ENCODE results near the gene PIGK.

DNA sequence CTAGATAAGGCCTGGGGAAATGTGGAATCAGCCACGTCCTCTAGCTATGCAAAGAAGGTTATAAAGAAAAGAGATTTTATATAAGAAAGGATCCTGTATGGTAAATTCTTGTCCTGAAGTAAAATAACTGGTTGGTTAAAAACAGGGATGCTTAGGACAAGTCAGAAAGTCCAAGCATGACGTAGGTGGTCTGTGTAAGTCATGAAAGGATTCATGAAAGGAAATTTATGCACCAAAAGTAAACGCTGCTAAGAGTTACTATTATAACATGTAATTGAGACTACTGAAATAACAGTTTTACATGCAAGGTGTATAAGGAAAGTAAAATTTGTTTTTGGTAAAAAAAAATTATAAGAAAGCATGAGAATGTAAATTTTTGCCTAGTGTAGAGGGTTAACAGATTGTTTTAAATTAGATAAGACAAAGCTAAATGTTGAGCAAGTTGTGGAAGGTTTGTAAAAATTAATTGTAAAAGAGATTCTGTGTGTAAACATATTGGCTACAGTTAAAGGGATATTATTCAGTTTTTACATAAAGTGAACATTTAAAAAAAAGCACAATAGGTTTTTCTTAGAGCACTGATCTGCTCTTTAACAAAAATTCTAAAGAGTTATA, 43.9 kb downstream of the PIGK start:
- TF ChIP-seq EGR1 (IDR thresholded peaks at IDR 0.05) (no peak), CREB1 (IDR thresholded peaks at IDR 0.05; ENCODE audit: low read depth) (no peak), ZBTB7A (IDR thresholded peaks at IDR 0.05; ENCODE audit: low read depth) (no peak), YY1 (IDR thresholded peaks at IDR 0.05; ENCODE audit: low read depth) (no peak), TEAD4 (IDR thresholded peaks at IDR 0.05) (no peak), TAF1 (IDR thresholded peaks at IDR 0.05; ENCODE audit: low read depth) (no peak), RAD21 (IDR thresholded peaks at IDR 0.05; ENCODE audit: low read depth) (no peak), CEBPB (IDR thresholded peaks at IDR 0.05) (no peak), NFIC (IDR thresholded peaks at IDR 0.05) (no peak), FOXM1 (IDR thresholded peaks at IDR 0.05; ENCODE audit: borderline replicate concordance, low read depth) (no peak)
- TF ChIP-seq, protein P1, sequence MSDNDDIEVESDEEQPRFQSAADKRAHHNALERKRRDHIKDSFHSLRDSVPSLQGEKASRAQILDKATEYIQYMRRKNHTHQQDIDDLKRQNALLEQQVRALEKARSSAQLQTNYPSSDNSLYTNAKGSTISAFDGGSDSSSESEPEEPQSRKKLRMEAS (IDR thresholded peaks at IDR 0.05), result no peak
- TF ChIP-seq, protein P2, sequence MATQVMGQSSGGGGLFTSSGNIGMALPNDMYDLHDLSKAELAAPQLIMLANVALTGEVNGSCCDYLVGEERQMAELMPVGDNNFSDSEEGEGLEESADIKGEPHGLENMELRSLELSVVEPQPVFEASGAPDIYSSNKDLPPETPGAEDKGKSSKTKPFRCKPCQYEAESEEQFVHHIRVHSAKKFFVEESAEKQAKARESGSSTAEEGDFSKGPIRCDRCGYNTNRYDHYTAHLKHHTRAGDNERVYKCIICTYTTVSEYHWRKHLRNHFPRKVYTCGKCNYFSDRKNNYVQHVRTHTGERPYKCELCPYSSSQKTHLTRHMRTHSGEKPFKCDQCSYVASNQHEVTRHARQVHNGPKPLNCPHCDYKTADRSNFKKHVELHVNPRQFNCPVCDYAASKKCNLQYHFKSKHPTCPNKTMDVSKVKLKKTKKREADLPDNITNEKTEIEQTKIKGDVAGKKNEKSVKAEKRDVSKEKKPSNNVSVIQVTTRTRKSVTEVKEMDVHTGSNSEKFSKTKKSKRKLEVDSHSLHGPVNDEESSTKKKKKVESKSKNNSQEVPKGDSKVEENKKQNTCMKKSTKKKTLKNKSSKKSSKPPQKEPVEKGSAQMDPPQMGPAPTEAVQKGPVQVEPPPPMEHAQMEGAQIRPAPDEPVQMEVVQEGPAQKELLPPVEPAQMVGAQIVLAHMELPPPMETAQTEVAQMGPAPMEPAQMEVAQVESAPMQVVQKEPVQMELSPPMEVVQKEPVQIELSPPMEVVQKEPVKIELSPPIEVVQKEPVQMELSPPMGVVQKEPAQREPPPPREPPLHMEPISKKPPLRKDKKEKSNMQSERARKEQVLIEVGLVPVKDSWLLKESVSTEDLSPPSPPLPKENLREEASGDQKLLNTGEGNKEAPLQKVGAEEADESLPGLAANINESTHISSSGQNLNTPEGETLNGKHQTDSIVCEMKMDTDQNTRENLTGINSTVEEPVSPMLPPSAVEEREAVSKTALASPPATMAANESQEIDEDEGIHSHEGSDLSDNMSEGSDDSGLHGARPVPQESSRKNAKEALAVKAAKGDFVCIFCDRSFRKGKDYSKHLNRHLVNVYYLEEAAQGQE (IDR thresholded peaks at IDR 0.05; ENCODE audit: low read depth), result no peak
- TF ChIP-seq, protein P3, sequence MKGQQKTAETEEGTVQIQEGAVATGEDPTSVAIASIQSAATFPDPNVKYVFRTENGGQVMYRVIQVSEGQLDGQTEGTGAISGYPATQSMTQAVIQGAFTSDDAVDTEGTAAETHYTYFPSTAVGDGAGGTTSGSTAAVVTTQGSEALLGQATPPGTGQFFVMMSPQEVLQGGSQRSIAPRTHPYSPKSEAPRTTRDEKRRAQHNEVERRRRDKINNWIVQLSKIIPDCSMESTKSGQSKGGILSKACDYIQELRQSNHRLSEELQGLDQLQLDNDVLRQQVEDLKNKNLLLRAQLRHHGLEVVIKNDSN (IDR thresholded peaks at IDR 0.05), result 0 out of 2 replicates have a peak, but pooled peaks have one; percentile 19
